Activated CD4-positive, CD25-positive, alpha-beta regulatory T cell treated with anti-CD3 and anti-CD28 coated beads, Interleukin-2, amount 50 U/mL, for 72 hours (primary cell): Measurements from ENCODE around the gene CDKN2A.
A peak's percentile ranks its signal among the peaks of the same experiment; 100 is the strongest.

ENCODE experiments used
- DNase-seq: peaks from one replicate; pipeline ENCODE4 v3.0.0; 2021

The CDKN2A gene

DNA sequence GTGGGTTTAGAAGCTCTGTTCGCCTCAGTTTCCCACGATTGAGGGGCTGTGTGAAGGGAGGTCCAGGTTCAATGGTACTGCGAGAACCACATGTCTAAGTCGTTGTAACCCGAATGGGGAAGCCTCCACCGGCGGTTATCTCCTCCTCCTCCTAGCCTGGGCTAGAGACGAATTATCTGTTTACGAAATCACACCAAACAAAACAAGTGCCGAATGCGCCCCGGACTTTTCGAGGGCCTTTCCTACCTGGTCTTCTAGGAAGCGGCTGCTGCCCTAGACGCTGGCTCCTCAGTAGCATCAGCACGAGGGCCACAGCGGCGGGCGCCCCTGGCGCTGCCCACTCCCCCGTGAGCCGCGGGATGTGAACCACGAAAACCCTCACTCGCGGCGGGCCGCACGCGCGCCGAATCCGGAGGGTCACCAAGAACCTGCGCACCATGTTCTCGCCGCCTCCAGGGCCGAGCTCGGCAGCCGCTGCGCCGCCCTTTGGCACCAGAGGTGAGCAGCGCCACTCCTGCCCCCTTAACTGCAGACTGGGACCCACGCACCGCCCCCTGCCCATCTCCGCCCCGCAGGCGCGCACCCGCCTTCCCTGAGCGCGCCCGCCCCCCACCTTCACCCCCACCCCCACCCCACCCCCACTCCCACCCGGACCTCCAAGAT, at the start of gene CDKN2A:
Gene CDKN2A (minus strand): TSS at position 500 of the 663 bp plus-strand sequence.
- peak; percentile 58 for DNase-seq

DNA sequence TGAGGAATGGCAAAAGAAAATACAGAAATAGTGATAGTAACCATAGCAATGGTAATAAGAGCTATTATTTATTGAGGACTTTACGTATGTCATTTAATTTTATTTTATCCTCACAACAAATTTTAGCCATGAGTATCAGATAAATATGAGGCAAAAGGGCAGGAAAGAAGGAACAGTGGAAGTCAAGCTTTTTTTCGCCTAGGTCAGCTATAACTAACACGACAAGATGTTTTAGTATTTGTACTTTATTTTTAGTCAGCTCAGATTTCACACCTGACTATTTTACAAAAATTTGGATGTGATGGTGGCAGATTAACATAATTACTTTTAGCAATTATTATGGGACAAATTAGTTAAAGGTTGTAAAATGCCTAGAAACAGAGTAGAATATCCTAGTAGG, 49.7 kb upstream of the CDKN2A start:
- no peak for DNase-seq

DNA sequence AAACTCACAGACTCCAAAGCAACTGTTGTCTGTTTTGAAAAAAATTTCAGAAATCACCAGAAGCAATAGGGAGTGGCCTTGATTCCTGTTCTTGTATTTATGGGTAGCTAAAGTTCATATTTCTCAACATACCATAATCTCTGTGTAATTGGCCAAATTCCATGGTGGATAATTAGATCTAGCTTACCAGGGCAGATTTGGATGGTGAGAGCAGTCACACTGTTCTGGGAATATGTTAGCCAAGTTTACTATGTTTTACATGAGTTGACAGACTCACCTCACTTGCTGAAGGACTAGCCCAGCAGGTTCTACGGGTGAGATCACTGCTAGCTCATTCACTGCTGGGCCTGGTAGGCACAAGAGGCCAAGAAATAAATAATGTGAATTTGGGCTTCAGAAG, 47.6 kb upstream of the CDKN2A start:
- DNase-seq, result no peak

DNA sequence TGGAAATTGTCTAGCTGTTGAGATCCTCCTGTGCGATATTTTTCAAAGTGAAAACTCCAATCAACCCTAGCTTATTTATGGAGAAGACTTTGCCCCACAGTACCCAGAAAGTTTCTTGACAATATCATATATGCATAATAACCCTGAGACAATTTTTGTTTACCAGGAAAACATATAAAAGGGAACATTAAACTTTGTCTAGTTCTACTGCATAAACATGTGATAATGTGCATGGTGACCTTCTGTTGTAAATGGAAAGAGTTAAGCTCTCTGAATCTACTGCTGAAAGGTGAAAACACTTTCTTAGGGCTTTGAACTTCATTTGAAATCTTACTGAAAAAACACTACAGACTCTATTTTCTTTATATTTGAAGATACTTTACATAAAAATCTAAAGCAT, 47.2 kb upstream of the CDKN2A start:
- no peak for DNase-seq

DNA sequence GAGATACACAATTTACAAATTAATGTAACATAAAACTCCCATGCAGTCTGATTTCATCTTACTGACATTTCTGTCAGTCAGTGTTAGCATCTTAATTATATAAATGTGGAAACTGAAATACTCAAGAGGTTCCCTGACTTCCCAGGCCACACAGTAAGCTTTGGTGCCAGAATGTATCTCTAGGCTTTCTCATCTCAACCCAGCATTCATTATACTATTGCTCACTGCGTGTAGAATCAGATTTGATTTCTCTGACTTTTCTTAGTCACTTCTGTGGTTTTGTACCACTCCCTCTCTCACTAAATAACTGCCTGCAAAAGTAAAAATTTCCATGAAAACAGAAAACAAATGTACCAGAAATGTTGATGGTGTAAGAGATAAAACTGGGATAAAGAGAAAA, 46.6 kb upstream of the CDKN2A start:
- DNase-seq, result no peak

DNA sequence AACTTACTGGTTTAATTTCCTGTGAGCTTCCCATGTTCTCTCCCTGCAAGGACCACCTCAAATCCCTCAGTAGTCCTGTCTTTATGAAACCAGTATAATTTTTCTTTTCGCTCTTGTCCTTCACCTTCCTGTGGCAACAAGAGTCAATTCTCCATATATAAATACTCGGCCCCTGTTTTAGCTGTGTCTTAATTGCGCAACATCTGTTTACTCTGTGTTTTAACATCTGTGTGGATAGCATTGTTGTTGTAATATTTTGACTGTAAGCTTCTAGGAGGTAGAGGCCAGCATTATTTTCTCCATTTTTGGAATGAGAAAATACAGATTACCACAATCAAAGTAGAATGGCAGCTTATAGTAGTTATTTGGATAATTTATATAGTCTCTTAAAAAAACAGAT, 45.1 kb upstream of the CDKN2A start:
- DNase-seq, result no peak

DNA sequence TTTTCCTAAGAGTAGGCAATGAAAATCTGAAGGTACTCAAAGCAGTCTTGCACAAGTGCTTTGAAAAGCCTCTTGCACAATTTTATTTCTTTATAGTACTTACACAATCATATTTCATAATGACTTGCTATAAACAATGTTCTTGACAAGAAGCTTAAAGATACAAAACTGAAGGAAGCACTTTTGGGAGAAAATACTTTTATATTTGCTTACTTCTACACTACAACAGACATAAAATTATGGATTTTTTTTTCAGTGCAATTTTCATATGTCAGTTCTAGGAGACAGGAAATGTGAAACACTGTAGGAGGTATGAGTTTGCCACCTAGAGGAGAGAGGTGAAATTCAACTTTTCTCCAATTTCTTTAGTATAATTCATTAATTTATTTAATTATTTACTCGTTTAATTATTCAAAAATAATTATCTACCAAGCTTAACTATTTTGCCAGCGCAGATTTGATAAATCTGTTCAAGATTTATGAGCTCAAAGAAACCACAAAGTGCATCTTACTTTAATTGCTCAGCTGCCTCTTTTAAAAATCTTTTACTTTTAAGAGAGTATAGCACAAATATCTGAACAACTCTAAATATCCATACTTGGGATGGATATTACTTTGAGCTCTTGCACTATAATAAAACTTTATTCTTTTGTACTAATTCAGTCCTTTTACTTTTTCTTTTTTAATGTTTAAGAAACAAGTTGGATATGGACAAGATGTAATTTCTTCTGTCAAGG, 43.9 kb upstream of the CDKN2A start:
- no peak for DNase-seq

DNA sequence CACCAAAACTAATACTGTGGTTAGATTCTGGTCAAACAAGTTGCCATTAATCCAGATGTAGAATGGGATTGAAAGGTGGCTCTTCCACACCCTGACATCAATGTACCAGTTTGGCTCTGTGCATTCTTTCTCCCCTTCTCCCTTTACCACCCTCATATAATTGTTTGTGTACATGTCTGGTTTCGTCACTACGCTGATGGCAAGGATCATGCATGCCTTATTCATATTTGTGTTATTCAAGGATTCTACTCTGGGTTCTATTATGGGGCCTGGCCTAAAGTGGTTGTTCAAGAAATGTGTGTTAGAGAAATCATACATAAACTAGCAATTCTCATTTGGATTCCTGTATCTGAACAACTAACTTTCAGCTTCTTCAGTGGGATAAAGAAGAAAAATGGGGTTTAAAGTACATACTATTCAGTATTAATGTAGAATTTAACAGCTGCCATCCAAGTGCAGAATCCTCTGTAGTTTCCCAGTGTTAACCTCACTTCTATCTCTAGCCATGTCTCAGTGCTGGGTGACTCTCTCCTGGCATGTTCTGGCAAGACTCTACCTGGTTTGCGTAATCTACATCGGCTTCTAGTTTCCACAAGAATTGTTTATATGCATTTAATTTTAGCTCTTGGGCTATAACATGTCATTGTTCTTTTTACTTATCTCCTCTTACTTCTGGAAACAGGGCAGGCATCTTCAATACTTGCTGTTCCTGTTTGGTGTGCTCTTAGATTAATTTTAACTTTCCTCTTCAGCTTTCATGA, 42.9 kb upstream of the CDKN2A start:
- DNase-seq, result no peak

DNA sequence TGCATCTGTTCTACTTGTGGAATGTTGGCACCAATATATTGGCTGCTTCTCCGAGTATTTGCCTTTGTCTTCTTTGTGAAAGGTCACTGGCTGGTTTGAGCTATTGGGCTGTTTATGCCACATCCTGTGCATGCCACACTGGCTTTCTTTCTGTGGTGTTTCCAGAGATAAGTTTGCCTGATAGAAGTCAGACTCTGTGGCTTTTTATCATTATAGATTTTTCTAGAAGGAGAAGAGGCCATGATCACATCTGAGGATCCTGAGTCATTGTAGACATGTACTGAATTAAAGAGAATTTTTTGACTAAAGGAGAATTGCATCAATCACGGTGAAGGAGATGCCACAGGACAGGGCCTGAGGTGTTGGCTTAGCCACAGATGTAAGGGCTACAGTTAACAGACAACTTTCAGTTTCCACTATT, 41.4 kb upstream of the CDKN2A start:
- DNase-seq, result no peak

DNA sequence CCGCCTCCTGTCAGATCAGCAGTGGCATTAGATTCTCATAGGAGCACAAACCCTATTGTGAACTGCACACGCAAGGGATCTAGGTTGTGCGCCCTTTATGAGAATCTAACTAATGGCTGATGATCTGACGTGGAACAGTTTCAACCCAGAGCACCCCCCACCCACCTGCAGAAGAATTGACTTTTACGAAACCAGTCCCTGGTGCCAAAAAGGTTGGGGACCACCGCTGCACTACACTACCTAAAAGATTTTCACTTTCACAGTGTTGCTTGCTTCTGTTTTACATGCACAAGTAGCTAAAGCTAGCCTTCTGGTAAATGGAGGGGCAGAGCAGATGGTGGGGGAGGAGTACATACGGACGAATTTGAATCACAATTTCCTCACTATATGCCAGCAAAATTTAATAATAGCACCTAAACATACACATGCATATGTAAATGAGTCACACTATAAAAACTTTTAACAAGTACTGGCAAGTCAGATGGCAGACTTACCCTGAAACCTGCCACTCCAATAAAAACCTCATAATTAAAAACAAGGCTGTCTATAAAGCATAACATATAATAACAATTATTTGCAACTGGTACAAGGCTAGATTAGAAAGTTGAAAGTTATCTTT, 38.9 kb upstream of the CDKN2A start:
- DNase-seq, result no peak

DNA sequence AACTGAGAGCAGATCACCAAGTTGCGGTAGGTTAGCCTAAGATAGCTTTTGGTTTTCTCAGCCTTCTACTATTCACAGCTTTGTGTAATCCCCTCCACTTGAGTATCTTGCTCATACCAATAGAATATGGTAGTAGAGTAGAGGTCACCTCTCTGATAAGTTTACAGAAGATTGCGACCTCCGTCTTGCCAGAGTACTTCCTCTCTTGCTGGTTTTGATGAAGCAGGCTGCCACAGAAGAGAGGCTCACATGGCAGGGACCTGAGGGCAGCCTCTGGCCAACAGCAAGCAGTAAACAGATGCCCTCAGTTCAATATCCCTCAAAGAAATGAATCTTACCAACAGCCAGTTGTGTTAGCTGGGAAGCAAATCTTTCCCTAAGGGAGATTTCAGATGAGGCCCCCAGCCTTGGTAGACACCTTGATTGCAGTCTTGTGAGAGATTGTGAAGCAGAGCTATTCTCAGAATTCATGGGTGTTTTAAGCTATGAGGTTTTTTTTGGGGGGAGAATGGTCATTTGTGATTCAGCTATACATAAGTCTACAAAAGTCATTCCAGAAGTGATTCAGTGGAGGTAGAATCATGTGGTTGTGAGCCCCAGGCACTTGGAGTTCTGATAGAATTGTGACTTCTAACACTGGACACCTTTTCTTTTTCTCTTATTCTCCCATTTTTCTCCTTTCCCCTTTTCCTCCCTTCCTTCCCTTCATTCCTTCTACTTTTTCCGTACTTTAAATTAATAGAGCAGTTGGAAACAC, 37.6 kb upstream of the CDKN2A start:
- DNase-seq, result no peak

DNA sequence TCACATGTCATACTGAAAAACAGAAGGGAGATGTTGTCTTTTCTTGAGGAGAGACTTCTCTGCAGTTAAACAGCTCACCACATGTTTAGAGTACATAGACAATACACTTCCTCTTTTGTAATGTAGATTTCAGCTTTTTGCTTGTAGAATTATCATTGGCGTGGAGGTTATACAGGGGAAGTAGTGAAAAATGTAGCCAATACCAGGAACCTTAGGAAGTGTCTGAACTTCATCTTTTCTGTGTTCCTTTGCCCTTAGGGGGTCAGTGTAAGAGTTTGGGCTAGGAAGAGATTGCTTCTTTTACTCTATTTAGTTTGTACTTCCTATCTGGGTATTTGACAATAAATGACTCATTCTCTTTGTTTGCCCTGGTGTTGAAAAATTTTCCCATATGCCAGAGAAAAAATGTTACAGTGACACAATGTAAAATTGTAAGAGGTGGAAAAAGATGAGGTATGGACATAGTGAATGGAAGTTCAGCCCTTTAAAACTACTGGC, 36.0 kb upstream of the CDKN2A start:
- DNase-seq, result no peak

DNA sequence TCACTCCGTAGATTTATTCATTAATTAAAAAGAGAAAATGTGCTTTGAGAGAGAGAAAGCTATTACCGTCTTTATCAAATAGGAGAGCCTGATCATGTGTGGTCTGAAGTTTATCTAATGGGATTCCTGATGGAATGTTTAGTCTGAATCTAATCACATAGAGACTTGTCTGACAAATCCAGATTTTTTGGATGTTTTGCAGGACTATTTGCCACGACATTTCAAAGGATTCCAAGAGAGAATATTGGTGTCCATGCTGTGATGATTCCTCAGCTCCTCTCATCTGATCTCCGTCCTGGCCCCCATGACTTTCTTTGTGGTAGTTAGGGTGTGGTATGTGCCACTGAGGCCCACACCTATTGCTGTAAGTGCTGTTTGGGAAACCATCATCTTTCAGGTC, 35.0 kb upstream of the CDKN2A start:
- DNase-seq, result no peak

DNA sequence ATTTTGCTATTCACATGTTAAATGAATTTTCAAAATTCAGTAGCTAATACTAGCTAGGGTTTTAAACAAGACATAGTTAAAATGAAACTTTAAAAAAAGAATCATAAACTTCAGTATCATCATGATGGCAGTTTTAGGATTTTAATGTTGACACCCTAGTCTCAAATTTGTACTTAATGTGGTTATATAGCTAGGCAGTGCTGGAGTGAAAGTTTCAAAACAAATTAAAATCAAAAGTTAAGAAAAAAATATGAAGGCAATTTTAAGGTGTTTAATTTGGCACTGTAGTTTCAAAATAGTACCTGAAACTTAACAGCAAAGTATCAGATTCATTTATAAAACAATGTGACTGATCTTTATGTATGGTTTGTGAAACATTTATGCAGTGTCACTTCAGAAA, 34.2 kb upstream of the CDKN2A start:
- DNase-seq, result no peak

DNA sequence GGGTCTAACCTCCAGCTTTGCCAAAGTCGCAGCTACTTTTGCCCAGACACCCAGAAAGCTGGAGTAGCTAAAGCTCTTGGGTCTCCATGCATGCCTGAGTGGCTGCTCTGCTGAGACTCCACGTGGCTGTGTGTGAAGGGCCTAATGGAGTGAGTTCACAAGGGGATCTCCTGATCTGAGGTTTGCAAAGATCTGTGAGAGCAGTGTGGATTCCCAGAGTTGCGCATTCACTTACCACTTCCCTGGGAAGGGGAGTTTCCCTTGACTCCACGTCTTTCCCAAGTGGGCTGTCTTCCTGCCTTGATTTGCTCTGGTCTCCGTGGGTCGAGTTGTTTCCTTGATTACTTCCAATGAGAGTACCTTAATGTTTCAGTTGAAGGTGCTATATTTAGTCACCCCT, 32.5 kb upstream of the CDKN2A start:
- DNase-seq, result no peak

DNA sequence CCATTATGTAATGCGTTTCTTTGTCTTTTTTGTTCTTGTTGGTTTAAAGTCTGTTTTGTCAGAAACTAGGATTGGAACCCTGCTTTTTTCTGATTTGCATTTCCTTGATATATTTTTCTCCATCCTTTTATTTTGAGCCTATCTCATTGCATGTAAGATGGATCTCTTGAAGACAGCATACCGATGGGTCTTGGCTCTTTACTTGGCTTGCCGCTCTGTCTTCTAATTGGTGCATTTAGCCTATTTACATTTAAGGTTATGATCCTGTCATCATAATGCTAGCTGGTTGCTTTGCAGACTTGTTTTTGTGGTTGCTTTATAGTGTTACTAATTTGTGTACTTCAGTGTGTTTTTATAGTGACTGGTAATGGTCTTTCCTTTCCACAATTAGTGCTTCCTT, 28.2 kb upstream of the CDKN2A start:
- no peak for DNase-seq

DNA sequence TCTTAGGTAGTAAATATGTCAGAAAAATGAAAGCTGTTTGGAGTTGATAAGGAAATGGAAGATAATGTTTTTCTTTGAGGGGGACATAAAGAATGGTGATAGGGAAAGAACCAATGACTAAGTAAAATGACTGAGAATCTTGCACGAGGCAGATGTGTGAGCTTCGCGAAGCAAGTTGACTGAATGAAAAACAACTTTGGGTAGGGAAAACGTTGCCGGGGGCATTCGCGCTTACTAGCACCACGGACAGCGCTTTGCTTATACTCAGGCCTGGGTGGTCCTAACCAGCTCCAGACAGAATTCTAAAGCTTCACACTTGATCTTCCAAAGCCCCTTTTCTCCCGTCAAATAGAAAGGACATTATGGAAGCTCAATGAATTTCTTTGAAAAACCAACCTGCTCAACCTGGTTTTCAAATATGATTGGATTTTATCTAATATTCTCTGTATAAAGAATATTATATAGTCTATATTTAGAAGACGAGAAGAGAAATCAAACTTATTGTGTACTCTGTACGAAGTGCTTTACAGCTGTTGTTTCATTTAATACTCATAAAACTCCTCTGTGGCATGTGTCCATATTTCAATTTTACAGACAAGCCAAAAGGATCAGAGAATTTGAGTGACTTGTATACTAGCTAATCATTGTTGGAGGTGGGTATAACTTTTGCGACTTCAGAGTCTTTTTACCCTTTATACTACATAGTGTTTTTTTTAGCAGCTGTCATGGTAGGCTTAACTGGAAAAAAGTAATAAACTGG, 16.9 kb upstream of the CDKN2A start:
- no peak for DNase-seq

DNA sequence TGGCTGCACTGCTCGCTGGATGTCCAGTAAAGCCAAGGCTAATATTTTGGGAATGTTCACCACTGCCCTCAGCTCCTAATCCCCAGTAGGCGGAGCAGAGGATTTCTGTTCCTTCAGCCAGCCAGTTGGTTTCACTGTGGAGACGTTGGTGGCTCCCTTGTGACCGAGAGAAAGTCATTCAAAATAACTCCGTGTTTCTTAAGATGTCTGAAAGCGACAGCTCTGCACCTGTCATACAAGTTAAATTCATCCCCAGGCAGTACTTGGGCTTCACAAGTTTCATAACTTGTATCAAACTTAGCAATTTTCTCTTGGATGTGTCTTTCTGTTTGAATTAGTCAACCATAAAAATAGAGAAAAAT, 15.3 kb upstream of the CDKN2A start:
- no peak for DNase-seq

DNA sequence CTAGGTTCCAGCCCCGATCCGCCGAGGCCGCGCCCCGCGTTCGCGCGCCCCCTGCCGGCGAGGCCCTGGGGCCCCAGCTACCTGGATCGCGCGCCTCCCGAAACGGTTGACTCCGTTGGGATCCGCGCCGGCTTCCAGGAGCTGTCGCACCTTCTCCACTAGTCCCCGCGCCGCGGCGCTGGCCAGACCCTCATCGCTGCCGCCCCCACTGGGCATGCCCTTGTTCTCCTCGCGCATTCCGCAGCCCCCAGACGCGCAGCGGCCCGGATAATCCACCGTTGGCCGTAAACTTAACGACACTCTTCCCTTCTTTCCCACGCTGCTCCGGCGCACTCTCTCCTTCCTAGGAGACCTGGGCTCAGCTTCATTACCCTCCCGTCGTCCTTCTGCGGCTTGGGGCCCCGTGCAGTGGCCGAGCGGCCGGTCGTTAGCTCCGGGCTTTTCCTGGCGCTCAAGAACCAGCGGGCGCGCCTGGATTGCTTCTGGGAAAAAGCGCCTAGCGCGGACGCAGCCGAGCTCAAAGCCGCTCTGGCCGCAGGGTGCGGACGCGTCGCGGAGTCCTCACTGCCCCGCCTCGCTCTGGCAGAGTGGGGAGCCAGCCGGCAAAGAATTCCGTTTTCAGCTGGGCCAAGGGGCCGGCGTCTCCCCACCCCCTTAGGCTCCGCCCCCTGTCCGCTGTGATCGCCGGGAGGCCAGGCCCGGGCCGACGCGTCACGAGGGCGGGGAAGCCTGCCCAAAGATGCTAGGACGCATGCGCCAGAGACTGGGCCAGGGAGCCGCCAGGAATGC, 14.7 kb upstream of the CDKN2A start, which contains the start of gene CDKN2B:
Gene CDKN2B (minus strand): TSS at position 589 of the 789 bp plus-strand sequence. CDS start 352 bp downstream, at position 237.
- DNase-seq, result peak; percentile 83

DNA sequence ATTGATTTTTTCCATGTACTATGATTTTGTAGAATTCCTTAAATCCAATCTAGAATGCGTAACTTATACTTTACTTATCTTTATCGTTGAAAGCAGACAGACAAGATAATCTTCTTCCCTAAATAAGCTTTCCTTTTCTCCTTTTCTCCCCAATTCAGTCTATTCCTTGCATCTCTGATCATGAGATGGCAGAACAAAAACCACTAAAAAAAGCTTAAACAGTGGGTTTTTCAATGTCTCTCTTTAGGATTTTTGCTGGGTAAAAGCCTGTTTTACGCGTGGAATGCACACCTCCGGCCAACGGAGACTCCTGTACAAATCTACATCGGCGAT, 14.2 kb upstream of the CDKN2A start:
- no peak for DNase-seq
